Activated gamma-delta T cell treated with anti-CD3 and anti-CD28 coated beads, Interleukin-2, amount 50 U/mL, for 16 hours (primary cell): ENCODE results near the gene SSBP4.
"Not testable (repeated sequence)": the region's sequence is repeated elsewhere in the genome, so short reads cannot be mapped to it uniquely, and the experiment has no call there.

Source experiments
- DNase-seq: peaks from one replicate; pipeline ENCODE4 v3.0.0-alpha.2; 2020; ENCODE audit warnings: low read depth

The SSBP4 gene

GRCh38 chr19:18419195-18419698 is at the start of gene SSBP4:
Gene SSBP4 (plus strand): TSS chr19:18419398. CDS start chr19:18419649, 251 bp downstream.
- peak; percentile 55 for DNase-seq

GRCh38 chr19:18373407-18373891 is 45.7 kb upstream of the SSBP4 start:
- no peak for DNase-seq

GRCh38 chr19:18373892-18374629 is 45.1 kb upstream of the SSBP4 start:
- DNase-seq = peak; percentile 19

GRCh38 chr19:18377026-18377425 is 42.2 kb upstream of the SSBP4 start:
- DNase-seq = no peak

- no peak for DNase-seq
Observed at GRCh38 chr19:18379803-18380747, 39.1 kb upstream of the SSBP4 start.

- DNase-seq = no peak
Observed at GRCh38 chr19:18380843-18381242, 38.4 kb upstream of the SSBP4 start.

GRCh38 chr19:18383622-18384021 is 35.6 kb upstream of the SSBP4 start:
- DNase-seq = not testable (repeated sequence)

GRCh38 chr19:18384775-18385174 is 34.4 kb upstream of the SSBP4 start:
- no peak for DNase-seq

GRCh38 chr19:18385359-18385674 is 33.9 kb upstream of the SSBP4 start:
- DNase-seq = no peak

- no peak for DNase-seq
Observed at GRCh38 chr19:18385675-18386542, 33.3 kb upstream of the SSBP4 start, which contains the start of gene GDF15. Gene GDF15 (plus strand): TSS chr19:18386158. CDS start chr19:18386190, 32 bp downstream.

- DNase-seq = no peak
Observed at GRCh38 chr19:18386543-18387271, 32.5 kb upstream of the SSBP4 start.

- peak; percentile 68 for DNase-seq
Observed at GRCh38 chr19:18388100-18388959, 30.9 kb upstream of the SSBP4 start.

- no peak for DNase-seq
Observed at GRCh38 chr19:18388960-18389725, 30.1 kb upstream of the SSBP4 start.

- no peak for DNase-seq
Observed at GRCh38 chr19:18389726-18390064, 29.5 kb upstream of the SSBP4 start.

- no peak for DNase-seq
Observed at GRCh38 chr19:18390065-18390907, 28.9 kb upstream of the SSBP4 start.

GRCh38 chr19:18391509-18392075 is 27.6 kb upstream of the SSBP4 start:
- no peak for DNase-seq

GRCh38 chr19:18392417-18392816 is 26.8 kb upstream of the SSBP4 start:
- DNase-seq = no peak

- no peak for DNase-seq
Observed at GRCh38 chr19:18392926-18393325, 26.3 kb upstream of the SSBP4 start.
